K562 (cell line): ENCODE results near the gene MARCHF9. TPM values are rescaled to one million over a fixed set of nuclear protein-coding genes. Genes with fewer than 3 reads are reported as not detected.

ENCODE experiments used
- ATF1 ChIP-seq, 2 experiments: fragments of 450-650 bp in 1 of 2; IDR thresholded peaks; 2 replicates each; pipeline ENCODE4 v1.6.1; 2016; ENCODE audit warnings: missing compliant biosample characterization in 1 of 2, missing genetic modification characterization in 1 of 2
- ATF7 ChIP-seq: fragments of 450-650 bp; IDR thresholded peaks from 2 replicates; pipeline ENCODE4 v1.7.1; 2014; ENCODE audit warnings: mild to moderate bottlenecking, moderate library complexity
- BRF2 ChIP-seq: IDR thresholded peaks from 3 replicates; pipeline ENCODE4 v1.6.1; 2011; ENCODE audit warnings: borderline replicate concordance, mild to moderate bottlenecking; ENCODE audit not compliant: insufficient read length, insufficient read depth
- CEBPG ChIP-seq, 3 experiments: fragments of 200-800 bp in 1 of 3; sonication (Bioruptor generic) in 1 of 3; sonication (generic) in 1 of 3; formaldehyde crosslinking in 1 of 3; IDR thresholded peaks in 2 of 3; conservative IDR thresholded peaks in 1 of 3; 2 replicates each; pipeline versions ENCODE4 v1.6.1 to v1.8.0; 2016 to 2022; ENCODE audit warnings: missing compliant biosample characterization in 2 of 3, missing genetic modification characterization in 2 of 3, mild to moderate bottlenecking in 1 of 3, missing genetic modification reagents in 1 of 3
- CHAMP1 ChIP-seq: fragments of 450-650 bp; IDR thresholded peaks from 2 replicates; pipeline ENCODE4 v1.6.1; 2016; ENCODE audit warnings: mild to moderate bottlenecking
- CSDE1 ChIP-seq, 2 experiments: fragments of 450-650 bp; IDR thresholded peaks; 2 replicates each; pipeline ENCODE4 v1.6.1; 2016; ENCODE audit warnings: mild to moderate bottlenecking in 1 of 2
- GABPB1 ChIP-seq: sonication (generic); formaldehyde crosslinking; IDR thresholded peaks from 2 replicates; pipeline ENCODE4 v1.8.0; 2022; ENCODE audit warnings: mild to moderate bottlenecking, missing genetic modification reagents
- HDAC2 ChIP-seq: fragments of 450-650 bp; IDR thresholded peaks from 2 replicates; pipeline ENCODE4 v1.6.1; 2016; ENCODE audit warnings: mild to moderate bottlenecking
- JUN ChIP-seq, 2 experiments: sonication (generic) in 1 of 2; formaldehyde crosslinking in 1 of 2; IDR thresholded peaks; 2 replicates each; pipeline versions ENCODE4 v1.6.1 to v1.8.0; 2012 to 2022; ENCODE audit warnings: borderline replicate concordance in 2 of 2, mild to moderate bottlenecking in 2 of 2, improper control_type of control experiment in 1 of 2, low read depth in 1 of 2, low read length in 1 of 2, missing genetic modification reagents in 1 of 2
- JUND ChIP-seq, 2 experiments: IDR thresholded peaks; 2 replicates in 1 of 2; 3 replicates in 1 of 2; pipeline ENCODE4 v1.6.1; 2011; ENCODE audit warnings: borderline replicate concordance in 2 of 2, low read depth in 2 of 2, low read length in 2 of 2, improper control_type of control experiment in 1 of 2, missing biosample characterization in 1 of 2, missing genetic modification characterization in 1 of 2, missing genetic modification reagents in 1 of 2
- NR2C2 ChIP-seq, 2 experiments: fragments of 200-800 bp in 1 of 2; sonication (Bioruptor generic) in 1 of 2; sonication (generic) in 1 of 2; formaldehyde crosslinking in 1 of 2; IDR thresholded peaks; 2 replicates each; pipeline versions ENCODE4 v1.6.1 to v1.8.0; 2016 to 2022; ENCODE audit warnings: mild to moderate bottlenecking in 1 of 2, missing compliant biosample characterization in 1 of 2, missing genetic modification characterization in 1 of 2, missing genetic modification reagents in 1 of 2
- RCOR1 ChIP-seq, 2 experiments: IDR thresholded peaks; 2 replicates each; pipeline ENCODE4 v1.6.1; 2012; ENCODE audit warnings: low read depth in 2 of 2, low read length in 2 of 2, borderline replicate concordance in 1 of 2, improper control_type of control experiment in 1 of 2
- SMARCC2 ChIP-seq: fragments of 450-650 bp; IDR thresholded peaks from 2 replicates; pipeline ENCODE4 v1.6.1; 2017; ENCODE audit warnings: antibody characterized with exemption, moderate library complexity, mild to moderate bottlenecking, low read depth
- TOE1 ChIP-seq, 2 experiments: fragments of 450-650 bp in 1 of 2; sonication (generic) in 1 of 2; formaldehyde crosslinking in 1 of 2; IDR thresholded peaks; 2 replicates each; pipeline versions ENCODE4 v1.7.1 to v1.8.0; 2016 to 2022; ENCODE audit warnings: borderline replicate concordance in 2 of 2, mild to moderate bottlenecking in 2 of 2, antibody characterized with exemption in 1 of 2, inconsistent platforms in 1 of 2, low read depth in 1 of 2, missing genetic modification reagents in 1 of 2, moderate library complexity in 1 of 2
- TRIM25 ChIP-seq: fragments of 450-650 bp; IDR thresholded peaks from 2 replicates; pipeline ENCODE4 v1.7.0; 2016; ENCODE audit warnings: borderline replicate concordance
- ZNF175 ChIP-seq: fragments of 200-800 bp; sonication (Bioruptor generic); IDR thresholded peaks from 2 replicates; pipeline ENCODE4 v1.6.1; 2016; ENCODE audit warnings: low read depth, mild to moderate bottlenecking, missing genetic modification characterization, missing compliant biosample characterization
- ZNF561 ChIP-seq: fragments of 450-650 bp; formaldehyde crosslinking; conservative IDR thresholded peaks from 2 replicates; pipeline ENCODE4 v1.4.0; 2020; ENCODE audit warnings: mild to moderate bottlenecking, moderate library complexity
- ZNF696 ChIP-seq: fragments of 250-450 bp; sonication (Bioruptor Pico); conservative IDR thresholded peaks from 2 replicates; pipeline ENCODE4 v1.4.0; 2020; ENCODE audit warnings: mild to moderate bottlenecking, moderate library complexity
- ZNF766 ChIP-seq: fragments of 200-800 bp; sonication (Bioruptor generic); conservative IDR thresholded peaks from 2 replicates; pipeline ENCODE4 v1.6.1; 2016; ENCODE audit warnings: missing genetic modification characterization, missing compliant biosample characterization
- polyA plus RNA-seq, 8 experiments: library from polyadenylated mRNA; depleted of rRNA in 4 of 8; stranded (reverse) in 5 of 8; unstranded in 3 of 8; fragments of >200 nt; fragmentation: Nextera tagmentation in 2 of 8; fragmentation: Illumina TruSeq in 1 of 8; extraction: Ambion mirVana in 2 of 8; extraction: Trizol in 1 of 8; gene quantifications; 2 replicates each; pipeline versions ENCODE4 v1.2.1 to v1.2.3, GENCODE V29; 2011 to 2014; ENCODE audit warnings: inconsistent platforms in 1 of 8, missing spikeins in 1 of 8
- total RNA-seq, 7 experiments: library from RNA; depleted of rRNA in 6 of 7; stranded (reverse); fragments of >200 nt in 6 of 7; fragmentation: Illumina TruSeq in 2 of 7; extraction: Trizol in 2 of 7; gene quantifications; 2 replicates each; pipeline versions ENCODE4 v1.2.1 to v1.2.3, GENCODE V29; 2011 to 2021; ENCODE audit warnings: low replicate concordance in 1 of 7

MARCHF9 gene
- total and polyA plus RNA-seq, 9 of the 15 experiments (the other 6 are each of a cell fraction or from before 2014, with no cell fraction given) = 0.80 to 12.4 (median 6.2) TPM

GRCh38 chr12:57744194-57744776 is 10.6 kb upstream of the MARCHF9 start (continued):
- TF ChIP-seq ZNF561 (CRISPR knock-in tag) (no peak), RCOR1 (IDR thresholded peaks at IDR 0.05; ENCODE audit: borderline replicate concordance in 1 of 2, low read depth in 2 of 2, low read length in 2 of 2) (peak in 1 of 2 experiments; percentile 82; a peak in 2 of 4 replicates), TOE1 (IDR thresholded peaks at IDR 0.05; ENCODE audit: borderline replicate concordance) (no peak), TOE1 (CRISPR knock-in tag; IDR thresholded peaks at IDR 0.05; ENCODE audit: borderline replicate concordance, low read depth) (peak; percentile 91; the same call in 1 of the 2 replicates), ATF1 (CRISPR knock-in tag; IDR thresholded peaks at IDR 0.05) (peak; percentile 89), ATF1 (tag; IDR thresholded peaks at IDR 0.05) (peak; percentile 99), ZNF766 (CRISPR knock-in tag) (peak; percentile 74; the same call in 1 of the 2 replicates), ATF7 (no peak), TRIM25 (no peak), JUN (IDR thresholded peaks at IDR 0.05; ENCODE audit: borderline replicate concordance, low read depth, low read length) (peak; percentile 78), JUN (CRISPR knock-in tag; IDR thresholded peaks at IDR 0.05; ENCODE audit: borderline replicate concordance) (no peak; the same call in 1 of the 2 replicates), CHAMP1 (no peak), CSDE1 (IDR thresholded peaks at IDR 0.05) (peak in 1 of 2 experiments; percentile 87; a peak in 2 of 4 replicates), JUND (IDR thresholded peaks at IDR 0.05; ENCODE audit: borderline replicate concordance, low read depth, low read length) (peak; percentile 86), JUND (tag; IDR thresholded peaks at IDR 0.05; ENCODE audit: borderline replicate concordance, low read depth, low read length) (peak; percentile 90; the same call in 2 of the 3 replicates), SMARCC2 (no peak), CEBPG (CRISPR knock-in tag; IDR thresholded peaks at IDR 0.05) (peak; percentile 87), CEBPG (tag; conservative IDR thresholded peaks at IDR 0.05 in 1 of 2, IDR thresholded peaks at IDR 0.05 in 1 of 2) (peak; percentile 98), HDAC2 (peak; percentile 79; the same call in 1 of the 2 replicates), ZNF175 (CRISPR knock-in tag) (0 out of 2 replicates have a peak, but pooled peaks have one; percentile 48), GABPB1 (CRISPR knock-in tag) (peak; percentile 24; the same call in 1 of the 2 replicates), ZNF696 (CRISPR knock-in tag) (no peak), NR2C2 (CRISPR knock-in tag; IDR thresholded peaks at IDR 0.05) (peak; percentile 74), NR2C2 (tag; IDR thresholded peaks at IDR 0.05) (0 out of 2 replicates have a peak, but pooled peaks have one; percentile 46), BRF2 (no peak)
